IMR-90 (cell line): ENCODE measurements around the gene EVI5. TPM values are rescaled to one million over a fixed set of nuclear protein-coding genes. Genes with fewer than 3 reads are reported as not detected.
A peak's percentile ranks its signal among the peaks of the same experiment; 100 is the strongest.

ENCODE experiments used
- ATAC-seq: fragments of 200-7000 bp; cut with Tn5 transposase; 2 replicates; pipeline ENCODE4 v1.9.1; 2020; ENCODE audit warnings: low read depth, mild to moderate bottlenecking, moderate library complexity
- BruUV-seq: library from RNA; stranded (reverse); fragments of 400-500 nt; replicated peaks from 2 replicates; lab custom pipeline; 2021; lab: Mats Ljungman, UMichigan
- CTCF ChIA-PET: fragments of 300-600 bp; formaldehyde crosslinking; extraction: SDS; loops from one replicate; lab custom pipeline; 2021; ENCODE audit warnings: antibody characterized with exemption; lab: Yijun Ruan, JAX
- POLR2A ChIA-PET: fragments of 300-600 bp; sonication (Branson Sonifier 250); formaldehyde crosslinking; loops from one replicate; lab custom pipeline; 2022; ENCODE audit warnings: antibody characterized with exemption; ENCODE audit not compliant: unreplicated experiment; lab: Charles Lee
- DNase-seq: peaks from one replicate; pipeline ENCODE4 v3.0.0; 2013
- H2AFZ ChIP-seq: replicated peaks from 2 replicates; pipeline ENCODE3; 2013; ENCODE audit warnings: low read length, mild to moderate bottlenecking; ENCODE audit not compliant: poor library complexity
- H2AK5ac ChIP-seq: 2 replicates; pipeline ENCODE4 v1.6.1; 2013; ENCODE audit warnings: low read depth, low read length, inconsistent platforms
- H2AK9ac ChIP-seq: replicated peaks from 2 replicates; pipeline ENCODE3; 2013; ENCODE audit warnings: mild to moderate bottlenecking, low read depth, low read length, moderate library complexity; ENCODE audit not compliant: poor library complexity
- H2BK120ac ChIP-seq: 2 replicates; pipeline ENCODE4 v1.6.1; 2013; ENCODE audit warnings: low read depth, low read length, inconsistent platforms
- H2BK15ac ChIP-seq: 3 replicates; pipeline ENCODE4 v1.6.1; 2013; ENCODE audit warnings: low read depth, low read length, inconsistent platforms
- H2BK20ac ChIP-seq: 2 replicates; pipeline ENCODE4 v1.6.1; 2013; ENCODE audit warnings: low read depth, mild to moderate bottlenecking, inconsistent platforms, low read length, moderate library complexity
- H2BK5ac ChIP-seq: 2 replicates; pipeline ENCODE4 v1.6.1; 2013; ENCODE audit warnings: mild to moderate bottlenecking, low read depth, low read length, inconsistent platforms; ENCODE audit not compliant: poor library complexity, severe bottlenecking
- H3K14ac ChIP-seq: replicated peaks from 2 replicates; pipeline ENCODE4 v1.6.1; 2013; ENCODE audit warnings: low read depth, low read length, inconsistent platforms
- H3K18ac ChIP-seq: 2 replicates; pipeline ENCODE4 v1.6.1; 2013; ENCODE audit warnings: low read depth, low read length, control low read depth
- H3K23ac ChIP-seq: 2 replicates; pipeline ENCODE4 v1.6.1; 2013; ENCODE audit warnings: low read depth, low read length, inconsistent platforms
- H3K27ac ChIP-seq: 2 replicates; pipeline ENCODE4 v1.5.1; 2013; ENCODE audit warnings: mild to moderate bottlenecking, control low read depth, low read length; ENCODE audit not compliant: insufficient read depth
- H3K27me3 ChIP-seq: 2 replicates; pipeline ENCODE4 v1.6.1; 2013; ENCODE audit warnings: low read length; ENCODE audit not compliant: control insufficient read depth, insufficient read depth
- H3K36me3 ChIP-seq: 2 replicates; pipeline ENCODE4 v1.6.1; 2013; ENCODE audit warnings: low read length, mixed read lengths; ENCODE audit not compliant: control insufficient read depth, insufficient read depth
- H3K4ac ChIP-seq: 2 replicates; pipeline ENCODE4 v1.6.1; 2013; ENCODE audit warnings: low read depth, low read length, inconsistent platforms
- H3K4me1 ChIP-seq: 2 replicates; pipeline ENCODE4 v1.6.1; 2013; ENCODE audit warnings: low read length, mixed read lengths; ENCODE audit not compliant: control insufficient read depth, insufficient read depth
- H3K4me2 ChIP-seq: 2 replicates; pipeline ENCODE4 v1.6.1; 2013; ENCODE audit warnings: low read depth, mild to moderate bottlenecking, control low read depth, low read length, moderate library complexity
- H3K4me3 ChIP-seq: 2 replicates; pipeline ENCODE4 v1.5.1; 2013; ENCODE audit warnings: low read depth, mild to moderate bottlenecking, control low read depth, low read length, moderate library complexity; ENCODE audit not compliant: insufficient read depth
- H3K56ac ChIP-seq: 2 replicates; pipeline ENCODE4 v1.6.1; 2013; ENCODE audit warnings: low read length, inconsistent platforms; ENCODE audit not compliant: insufficient read depth; ENCODE audit errors: extremely low read depth
- H3K79me1 ChIP-seq, 2 experiments: 2 replicates each; pipeline ENCODE4 v1.6.1; 2013; ENCODE audit warnings: low read length in 2 of 2, inconsistent platforms in 1 of 2, low read depth in 1 of 2
- H3K9ac ChIP-seq: 2 replicates; pipeline ENCODE4 v1.6.1; 2013; ENCODE audit warnings: low read depth, low read length, control low read depth
- H3K9me1 ChIP-seq: 2 replicates; pipeline ENCODE4 v1.6.1; 2013; ENCODE audit warnings: low read length, inconsistent platforms; ENCODE audit not compliant: insufficient read depth
- H3K9me3 ChIP-seq: 2 replicates; pipeline ENCODE4 v1.6.1; 2013; ENCODE audit warnings: low read length; ENCODE audit not compliant: control insufficient read depth, insufficient read depth
- H4K20me1 ChIP-seq: 2 replicates; pipeline ENCODE4 v1.6.1; 2013; ENCODE audit warnings: low read length, inconsistent platforms; ENCODE audit not compliant: insufficient read depth
- H4K5ac ChIP-seq: 2 replicates; pipeline ENCODE4 v1.6.1; 2013; ENCODE audit warnings: mild to moderate bottlenecking, low read depth, low read length, control low read depth
- H4K8ac ChIP-seq, 2 experiments: 2 replicates each; pipeline ENCODE4 v1.6.1; 2013; ENCODE audit warnings: low read depth in 2 of 2, low read length in 2 of 2, control low read depth in 1 of 2, inconsistent platforms in 1 of 2
- H4K91ac ChIP-seq: 2 replicates; pipeline ENCODE4 v1.6.1; 2013; ENCODE audit warnings: low read depth, low read length, inconsistent platforms; ENCODE audit not compliant: insufficient read depth
- CHD1 ChIP-seq: IDR thresholded peaks from 2 replicates; pipeline ENCODE4 v1.6.1; 2012; ENCODE audit warnings: low read depth, low read length, improper control_type of control experiment
- NFE2L2 ChIP-seq: fragments of 150-350 bp; IDR thresholded peaks from 2 replicates; pipeline ENCODE4 v1.6.1; 2016; ENCODE audit warnings: low read depth, mild to moderate bottlenecking, low read length
- WGBS, 2 experiments: methylation state at CpG; one replicate each; pipeline versions ENCODE4 v1.1.5 to v1.1.7; 2013; ENCODE audit warnings: missing lambda C conversion rate in 2 of 2; ENCODE audit not compliant: insufficient read length in 1 of 2; ENCODE audit errors: extremely low coverage in 2 of 2; 5-methylcytosine and 5-hydroxymethylcytosine counted together
- dilution Hi-C: fragments of 300-500 bp; cut with HindIII; formaldehyde crosslinking; loops from one replicate; pipeline ENCODE4 v1.14.3; 2018; ENCODE audit warnings: low sequenced_read_pairs; ENCODE audit not compliant: unreplicated experiment
- in situ Hi-C: fragments of 300-500 bp; cut with MboI; formaldehyde crosslinking; loops from 3 replicates; pipeline ENCODE4 v1.14.3; 2019; ENCODE audit warnings: low sequenced_read_pairs, inconsistent platforms, mixed read lengths
- intact Hi-C: fragments of 100-400 bp; cut with micrococcal nuclease; formaldehyde crosslinking; loops from 2 replicates; pipeline ENCODE4 v1.10.0; 2022
- polyA plus RNA-seq, 3 experiments: library from polyadenylated mRNA; depleted of rRNA; stranded (reverse); fragments of >200 nt; gene quantifications; 2 replicates each; pipeline ENCODE4 v1.2.3, GENCODE V29; 2012; ENCODE audit warnings: low replicate concordance in 1 of 3
- total RNA-seq: library from RNA; depleted of rRNA; stranded (reverse); fragments of >200 nt; gene quantifications from 2 replicates; pipeline ENCODE4 v1.2.3, GENCODE V29; 2012

The EVI5 gene
- total and polyA plus RNA-seq, 2 of the 4 experiments (the other 2 are of a cell fraction): 13.9 to 26.9 TPM

- in situ Hi-C loops (no loop called here), intact Hi-C loops (loop anchor here (2.0 to 10.0 kb wide), 5 partner anchors 48 to 1330 kb away; partner anchors contain the start of genes CDC7, EVI5 and GFI1), dilution Hi-C loops (no loop called here)
- 0% methylated on average over 6 of the region's 19 CpGs; no CpG with 5 or more reads in 1 of the 2 experiments for WGBS, 2 experiments
- Histone ChIP-seq H4K8ac (peak overlapping the region; percentile 70 to 94), H3K27ac (peak overlapping the region; percentile 87), H4K5ac (peak overlapping the region; percentile 75), H4K20me1 (peaks cover 58% of the 10 kb centered on the region), H3K23ac (peak overlapping the region; percentile 95), H3K79me1 (peaks cover 0 to 22% of the 10 kb centered on the region in 2 experiments; a peak in 2 of 4 replicates), H3K9ac (peak overlapping the region; percentile 86), H2BK120ac (peak overlapping the region; percentile 5; the same call in 1 of the 2 replicates), H2BK5ac (peak overlapping the region; percentile 95), H3K56ac (peak overlapping the region; percentile 89), H2AFZ (peak overlapping the region; percentile 89), H3K9me3 (no peaks in the 10 kb centered on the region), H3K4me1 (peaks cover 6% of the 10 kb centered on the region), H3K9me1 (0 out of 2 replicates have a peak, but pooled peaks cover 7% of the 10 kb centered on the region), H3K18ac (0 out of 2 replicates have a peak overlapping the region, but pooled peaks have one; percentile 5), H3K4ac (peak overlapping the region; percentile 85), H2AK9ac (peak overlapping the region; percentile 99), H2BK20ac (no peak overlapping the region), H2BK15ac (no peak overlapping the region), H4K91ac (peak overlapping the region; percentile 75), H3K36me3 (peaks cover 20% of the 10 kb centered on the region), H3K27me3 (no peaks in the 10 kb centered on the region), H3K4me3 (peak overlapping the region; percentile 72), H3K4me2 (peak overlapping the region; percentile 78), H2AK5ac (peak overlapping the region; percentile 89), H3K14ac (peak overlapping the region; percentile 92)
- ATAC-seq (no peak; the same call in 1 of the 2 replicates), DNase-seq (no peak)
- POLR2A ChIA-PET: no interaction called here
- CTCF ChIA-PET: interaction anchor here (0.7 to 1.4 kb wide), 4 partner anchors 14 to 84 kb away, joined by 3 to 8 read pairs (median 3); no protein-coding TSS in a partner anchor
- TF ChIP-seq NFE2L2 (no peak), CHD1 (0 out of 2 replicates have a peak, but pooled peaks have one; percentile 14)
- BruUV-seq: TSS peak; percentile 37
These were observed 47.7 kb upstream of the EVI5 start for GRCh38 chr1:92832537-92833114.
